Astrocyte of the cerebellum (primary cell): Measurements from ENCODE around the gene AGAP1.

Experiments
- DNase-seq: peaks from one replicate; pipeline ENCODE4 v3.0.0-alpha.2; 2011; ENCODE audit warnings: low read depth
- H3K4me3 ChIP-seq: 2 replicates; pipeline ENCODE4 v1.5.1; 2011; ENCODE audit warnings: mild to moderate bottlenecking, low read depth, low read length, moderate library complexity
- CTCF ChIP-seq: IDR thresholded peaks from 2 replicates; pipeline ENCODE4 v1.5.1; 2012; ENCODE audit warnings: low read length, low read depth, moderate library complexity, mild to moderate bottlenecking; ENCODE audit errors: missing control alignments
- in situ Hi-C: cut with HindIII; loops from 2 replicates; pipeline ENCODE4 v1.10.0; 2017; ENCODE audit warnings: low sequenced_read_pairs

The AGAP1 gene

GRCh38 chr2:236173036-236173728, 679.3 kb downstream of the AGAP1 start:
- TF ChIP-seq CTCF, result no peak
- DNase-seq, result no peak
- no peak overlapping the region for H3K4me3 ChIP-seq
- in situ Hi-C loops, result no loop called here

- no peak overlapping the region for H3K4me3 ChIP-seq
- in situ Hi-C loops, result no loop called here
- TF ChIP-seq CTCF, result no peak
- no peak for DNase-seq
Measured at GRCh38 chr2:236173729-236174607, 680.1 kb downstream of the AGAP1 start.

GRCh38 chr2:236175548-236176150, 681.8 kb downstream of the AGAP1 start:
- no peak for TF ChIP-seq CTCF
- DNase-seq, result no peak
- H3K4me3 ChIP-seq, result no peak overlapping the region
- in situ Hi-C loops, result loop anchor here (25.0 kb wide), 1 partner anchor 388 kb away; no protein-coding TSS in a partner anchor

GRCh38 chr2:236176417-236176816, 682.6 kb downstream of the AGAP1 start:
- in situ Hi-C loops, result loop anchor here (25.0 kb wide), 1 partner anchor 389 kb away; no protein-coding TSS in a partner anchor
- peak; percentile 68 for TF ChIP-seq CTCF
- H3K4me3 ChIP-seq, result no peak overlapping the region
- no peak for DNase-seq

GRCh38 chr2:236176951-236177350, 683.1 kb downstream of the AGAP1 start:
- no peak for TF ChIP-seq CTCF
- in situ Hi-C loops, result loop anchor here (25.0 kb wide), 1 partner anchor 390 kb away; no protein-coding TSS in a partner anchor
- no peak for DNase-seq
- no peak overlapping the region for H3K4me3 ChIP-seq

GRCh38 chr2:236177604-236177966, 683.7 kb downstream of the AGAP1 start:
- peak; percentile 39 for TF ChIP-seq CTCF
- in situ Hi-C loops, result loop anchor here (25.0 kb wide), 1 partner anchor 390 kb away; no protein-coding TSS in a partner anchor
- no peak overlapping the region for H3K4me3 ChIP-seq
- DNase-seq, result no peak
